BJ (cell line): Measurements from ENCODE around the gene UCN3. TPM values are rescaled to one million over a fixed set of nuclear protein-coding genes. Genes with fewer than 3 reads are reported as not detected.

Source experiments
- CTCF ChIA-PET: fragments of 350-600 bp; formaldehyde crosslinking; extraction: SDS; loops from one replicate; lab custom pipeline; 2021; ENCODE audit warnings: antibody characterized with exemption, inconsistent platforms; lab: Yijun Ruan, JAX
- POLR2A ChIA-PET: fragments of 300-600 bp; sonication (Branson Sonifier 250); formaldehyde crosslinking; extraction: SDS; loops from one replicate; lab custom pipeline; 2021; ENCODE audit warnings: antibody characterized with exemption; lab: Charles Lee
- DNase-seq: peaks from one replicate; pipeline ENCODE4 v3.0.0-alpha.2; 2011; ENCODE audit warnings: low read depth
- H3K27me3 ChIP-seq: 2 replicates; pipeline ENCODE4 v1.6.0; 2011; ENCODE audit warnings: low read length; ENCODE audit not compliant: control insufficient read depth, insufficient read depth
- H3K36me3 ChIP-seq: 2 replicates; pipeline ENCODE4 v1.5.1; 2011; ENCODE audit warnings: low read length; ENCODE audit not compliant: control insufficient read depth, insufficient read depth
- H3K4me3 ChIP-seq: 2 replicates; pipeline ENCODE4 v1.5.1; 2011; ENCODE audit warnings: low read depth, mild to moderate bottlenecking, control low read depth, low read length
- polyA plus RNA-seq: library from polyadenylated mRNA; depleted of rRNA; stranded (reverse); fragments of >200 nt; gene quantifications from 2 replicates; pipeline ENCODE4 v1.2.3, GENCODE V29; 2011
- TF ChIP-seq, protein P1 (sequence below): IDR thresholded peaks from 2 replicates; pipeline ENCODE4 v1.5.1; 2011; ENCODE audit warnings: low read depth, mild to moderate bottlenecking, control low read depth, inconsistent platforms, low read length, moderate library complexity; ENCODE audit not compliant: insufficient read depth

Gene UCN3
- polyA plus RNA-seq, 1 experiment, result not detected

DNA sequence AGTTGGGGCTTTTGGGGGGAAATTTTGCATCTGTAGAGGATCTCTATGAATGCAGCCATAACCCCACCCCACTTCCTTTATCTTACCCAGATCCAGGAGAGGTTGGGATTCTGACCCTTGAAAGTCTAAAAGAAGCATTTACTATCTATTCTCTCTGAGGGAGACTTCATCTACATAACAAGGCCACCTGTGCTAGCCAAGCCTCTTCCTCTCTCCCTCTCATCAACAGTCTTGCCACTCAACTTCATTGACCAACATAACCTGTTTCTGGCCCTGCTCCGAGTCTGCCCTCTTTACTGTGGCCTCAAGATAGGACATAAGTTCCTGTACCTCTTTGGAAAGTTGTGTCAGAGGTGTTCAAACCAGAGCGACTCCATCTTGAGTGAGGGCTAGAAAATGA is 20.5 kb downstream of the UCN3 start:
- no peak for DNase-seq
- Histone ChIP-seq H3K4me3 (no peak overlapping the region), H3K27me3 (no peaks in the 10 kb centered on the region; the same call in 1 of the 2 replicates), H3K36me3 (no peaks in the 10 kb centered on the region)
- POLR2A ChIA-PET, result no interaction called here
- CTCF ChIA-PET, result interaction anchor here (0.6 to 2.5 kb wide), 6 partner anchors 10 to 556 kb away, joined by 3 to 29 read pairs (median 3); no protein-coding TSS in a partner anchor
- TF ChIP-seq, protein P1, sequence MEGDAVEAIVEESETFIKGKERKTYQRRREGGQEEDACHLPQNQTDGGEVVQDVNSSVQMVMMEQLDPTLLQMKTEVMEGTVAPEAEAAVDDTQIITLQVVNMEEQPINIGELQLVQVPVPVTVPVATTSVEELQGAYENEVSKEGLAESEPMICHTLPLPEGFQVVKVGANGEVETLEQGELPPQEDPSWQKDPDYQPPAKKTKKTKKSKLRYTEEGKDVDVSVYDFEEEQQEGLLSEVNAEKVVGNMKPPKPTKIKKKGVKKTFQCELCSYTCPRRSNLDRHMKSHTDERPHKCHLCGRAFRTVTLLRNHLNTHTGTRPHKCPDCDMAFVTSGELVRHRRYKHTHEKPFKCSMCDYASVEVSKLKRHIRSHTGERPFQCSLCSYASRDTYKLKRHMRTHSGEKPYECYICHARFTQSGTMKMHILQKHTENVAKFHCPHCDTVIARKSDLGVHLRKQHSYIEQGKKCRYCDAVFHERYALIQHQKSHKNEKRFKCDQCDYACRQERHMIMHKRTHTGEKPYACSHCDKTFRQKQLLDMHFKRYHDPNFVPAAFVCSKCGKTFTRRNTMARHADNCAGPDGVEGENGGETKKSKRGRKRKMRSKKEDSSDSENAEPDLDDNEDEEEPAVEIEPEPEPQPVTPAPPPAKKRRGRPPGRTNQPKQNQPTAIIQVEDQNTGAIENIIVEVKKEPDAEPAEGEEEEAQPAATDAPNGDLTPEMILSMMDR, result no peak

DNA sequence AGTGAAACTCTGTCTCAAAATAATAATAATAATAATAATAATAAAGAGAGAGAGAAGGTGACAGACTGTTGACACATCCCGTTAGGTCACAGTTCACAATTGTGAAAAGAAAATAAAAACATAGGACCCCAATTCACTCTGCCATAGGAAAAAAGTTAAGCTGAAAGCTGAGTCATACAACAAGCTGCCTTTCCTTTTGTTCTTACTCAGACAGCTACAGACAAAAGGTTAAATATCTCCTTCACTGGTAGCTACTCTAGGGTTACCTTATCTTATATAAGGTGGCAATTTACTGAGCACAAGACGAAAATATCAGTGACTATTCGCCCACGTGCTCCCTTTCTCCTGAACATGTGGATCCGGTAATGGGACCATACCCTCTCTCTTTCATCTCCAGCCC is 22.4 kb downstream of the UCN3 start:
- Histone ChIP-seq H3K36me3 (no peaks in the 10 kb centered on the region), H3K27me3 (no peaks in the 10 kb centered on the region; the same call in 1 of the 2 replicates), H3K4me3 (no peak overlapping the region)
- POLR2A ChIA-PET, result no interaction called here
- DNase-seq, result no peak
- CTCF ChIA-PET, result interaction anchor here (0.8 to 1.6 kb wide), 4 partner anchors 18 to 537 kb away, joined by 3 to 7 read pairs (median 4); partner anchors contain the start of gene TUBAL3
- TF ChIP-seq, protein P1, result no peak

DNA sequence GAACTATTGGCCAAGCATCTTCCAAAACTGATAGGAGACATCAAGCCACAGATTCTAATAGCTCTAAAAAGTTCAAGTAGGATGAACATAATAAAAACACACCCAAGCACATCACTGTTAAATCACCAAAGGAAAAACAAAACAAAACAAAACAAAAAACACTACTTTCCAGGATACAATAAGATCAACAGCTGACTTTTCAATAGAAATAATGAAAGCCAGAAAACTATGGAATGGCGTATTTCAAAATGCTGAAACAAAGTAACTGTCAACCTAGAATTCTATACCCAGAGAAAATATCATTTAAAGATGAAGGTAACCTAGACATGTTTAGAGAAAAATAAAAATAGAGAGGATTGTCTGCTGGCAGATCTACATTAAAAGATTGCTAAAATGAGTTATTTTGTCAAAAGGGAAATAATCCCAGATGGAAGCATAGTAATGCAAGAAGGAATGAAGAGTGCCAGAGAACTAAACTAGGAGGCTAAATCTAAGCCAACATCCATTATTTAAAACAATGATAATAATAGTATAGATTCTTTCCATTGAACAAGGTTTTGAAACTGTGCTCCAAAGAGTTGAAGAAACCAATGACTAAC is 25.9 kb downstream of the UCN3 start:
- no peaks in the 10 kb centered on the region for H3K36me3 ChIP-seq
- ChIA-PET POLR2A (no interaction called here), CTCF (interaction anchor here (1.2 kb wide), 1 partner anchor 9 kb away, joined by 3 read pairs; no protein-coding TSS in a partner anchor)
- DNase-seq, result no peak
- no peaks in the 10 kb centered on the region; the same call in 1 of the 2 replicates for H3K27me3 ChIP-seq
- no peak overlapping the region for H3K4me3 ChIP-seq
- TF ChIP-seq, protein P1, result no peak

DNA sequence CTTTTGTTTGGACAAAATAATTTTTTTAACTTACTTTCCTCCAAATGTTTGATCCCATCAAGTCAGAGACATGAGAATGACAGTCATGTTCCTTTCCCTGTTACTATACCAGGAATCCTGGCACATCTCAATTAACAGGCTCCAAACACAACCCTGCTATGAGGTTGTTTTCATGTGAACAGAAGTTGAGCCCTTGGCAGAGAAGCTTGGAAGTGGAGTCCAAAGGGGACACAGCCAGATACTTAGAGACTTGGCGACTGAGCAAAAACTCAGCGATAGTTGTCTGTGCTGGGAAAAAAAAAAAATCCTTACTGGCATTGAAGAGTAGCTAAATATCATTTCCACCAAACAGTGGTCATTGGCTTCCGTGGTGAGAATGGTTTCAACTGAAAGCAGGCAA is 27.0 kb downstream of the UCN3 start:
- no peak for DNase-seq
- no peaks in the 10 kb centered on the region; the same call in 1 of the 2 replicates for H3K27me3 ChIP-seq
- ChIA-PET POLR2A (no interaction called here), CTCF (interaction anchor here (0.7 to 1.2 kb wide), 4 partner anchors 8 to 232 kb away, joined by 3 to 4 read pairs (median 3); partner anchors contain the start of gene TUBAL3)
- H3K4me3 ChIP-seq, result no peak overlapping the region
- H3K36me3 ChIP-seq, result no peaks in the 10 kb centered on the region
- TF ChIP-seq, protein P1, result no peak

DNA sequence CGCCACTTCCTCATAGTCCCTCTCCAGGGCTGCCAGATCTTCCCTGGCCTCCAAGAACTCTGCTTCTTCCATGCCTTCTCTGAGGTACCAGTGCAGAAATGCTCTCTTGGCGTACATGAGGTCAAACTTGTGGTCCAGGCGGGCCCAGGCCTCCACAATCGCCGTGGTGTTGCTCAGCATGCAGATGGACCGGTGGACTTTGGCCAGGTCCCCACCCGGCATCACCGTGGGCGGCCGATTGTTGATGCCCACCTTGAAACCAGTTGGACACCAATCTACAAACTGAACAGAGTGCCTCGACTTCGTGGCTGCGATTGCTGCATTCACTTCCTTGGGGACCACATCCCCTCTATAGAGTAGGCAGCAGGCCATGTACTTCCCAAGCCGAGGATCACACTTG is 28.8 kb downstream of the UCN3 start:
- Histone ChIP-seq H3K36me3 (no peaks in the 10 kb centered on the region), H3K27me3 (peaks cover 4% of the 10 kb centered on the region; the same call in 1 of the 2 replicates), H3K4me3 (no peak overlapping the region)
- CTCF ChIA-PET, result no interaction called here
- DNase-seq, result no peak
- POLR2A ChIA-PET, result no interaction called here
- TF ChIP-seq, protein P1, result no peak
